ENCODE measurements around the gene INPP5K.
A peak's percentile ranks its signal among the peaks of the same experiment; 100 is the strongest.

The INPP5K gene

GRCh38 chr17:1485423-1486376 is 30.7 kb downstream of the INPP5K start:
- DNase-seq (ENCODE audit: low spot score), result peak; percentile 70

GRCh38 chr17:1484676-1485422 is 31.6 kb downstream of the INPP5K start:
- peak; percentile 56 for DNase-seq (ENCODE audit: low spot score)

- no peak for DNase-seq (ENCODE audit: low spot score)
Observed at GRCh38 chr17:1484060-1484535, 32.3 kb downstream of the INPP5K start.

GRCh38 chr17:1482680-1483079 is 33.7 kb downstream of the INPP5K start:
- no peak for DNase-seq (ENCODE audit: low spot score)

GRCh38 chr17:1481736-1482135 is 34.7 kb downstream of the INPP5K start:
- DNase-seq (ENCODE audit: low spot score), result no peak

GRCh38 chr17:1480747-1481465 is 35.5 kb downstream of the INPP5K start:
- peak; percentile 53 for DNase-seq (ENCODE audit: low spot score)

- DNase-seq (ENCODE audit: low spot score), result no peak
Observed at GRCh38 chr17:1478418-1478817, 38.0 kb downstream of the INPP5K start.

GRCh38 chr17:1475321-1475854 is 41.0 kb downstream of the INPP5K start:
- no peak for DNase-seq (ENCODE audit: low spot score)

- DNase-seq (ENCODE audit: low spot score), result no peak
Observed at GRCh38 chr17:1474402-1475189, 41.8 kb downstream of the INPP5K start.

- no peak for DNase-seq (ENCODE audit: low spot score)
Observed at GRCh38 chr17:1473841-1474240, 42.6 kb downstream of the INPP5K start.

- no peak for DNase-seq (ENCODE audit: low spot score)
Observed at GRCh38 chr17:1473170-1473569, 43.2 kb downstream of the INPP5K start.

GRCh38 chr17:1471911-1472821 is 44.2 kb downstream of the INPP5K start:
- DNase-seq (ENCODE audit: low spot score), result no peak

- DNase-seq (ENCODE audit: low spot score), result no peak
Observed at GRCh38 chr17:1471490-1471889, 44.9 kb downstream of the INPP5K start.

- DNase-seq (ENCODE audit: low spot score), result no peak
Observed at GRCh38 chr17:1470755-1471462, 45.5 kb downstream of the INPP5K start.

- no peak for DNase-seq (ENCODE audit: low spot score)
Observed at GRCh38 chr17:1470071-1470754, 46.2 kb downstream of the INPP5K start.

- DNase-seq (ENCODE audit: low spot score), result no peak
Observed at GRCh38 chr17:1469231-1469852, 47.1 kb downstream of the INPP5K start.

- DNase-seq (ENCODE audit: low spot score), result no peak
Observed at GRCh38 chr17:1467898-1468492, 48.4 kb downstream of the INPP5K start.

GRCh38 chr17:1467258-1467657 is 49.2 kb downstream of the INPP5K start:
- DNase-seq (ENCODE audit: low spot score), result no peak
